Liver (tissue), 9 donors: Measurements from ENCODE around the gene ZDHHC21. TPM values are rescaled to one million over a fixed set of nuclear protein-coding genes. Genes with fewer than 3 reads are reported as not detected.

Source experiments
- DNase-seq: peaks from one replicate; pipeline ENCODE4 v3.0.0-alpha.2; 2017; ENCODE audit warnings: low spot score
- H3K27ac ChIP-seq, 2 donors: one replicate each; pipeline ENCODE4 v1.7.0; 2013; ENCODE audit warnings: inconsistent platforms in 2 of 2, low read length in 2 of 2, control low read depth in 1 of 2, low read depth in 1 of 2, mild to moderate bottlenecking in 1 of 2
- H3K27me3 ChIP-seq, 4 donors: one replicate each; pipeline versions ENCODE4 v1.6.1 to v1.7.0; 2013; ENCODE audit warnings: low read length in 3 of 4, inconsistent platforms in 1 of 4, mild to moderate bottlenecking in 1 of 4, moderate library complexity in 1 of 4; ENCODE audit not compliant: control insufficient read depth in 4 of 4, insufficient read depth in 4 of 4
- H3K36me3 ChIP-seq, 4 donors: one replicate each; pipeline versions ENCODE4 v1.6.1 to v1.7.0; 2013; ENCODE audit warnings: low read length in 3 of 4, mild to moderate bottlenecking in 3 of 4, low read depth in 1 of 4, moderate library complexity in 1 of 4; ENCODE audit not compliant: control insufficient read depth in 4 of 4, insufficient read depth in 3 of 4
- H3K4me1 ChIP-seq, 4 donors: one replicate each; pipeline versions ENCODE4 v1.6.1 to v1.7.0; 2013; ENCODE audit warnings: low read length in 3 of 4, mild to moderate bottlenecking in 3 of 4, moderate library complexity in 1 of 4; ENCODE audit not compliant: control insufficient read depth in 4 of 4, insufficient read depth in 4 of 4
- H3K4me3 ChIP-seq, 3 donors: one replicate each; pipeline versions ENCODE4 v1.6.1 to v1.7.0; 2013; ENCODE audit warnings: low read length in 3 of 3, control low read depth in 1 of 3, low read depth in 1 of 3, mild to moderate bottlenecking in 1 of 3
- H3K9ac ChIP-seq, 2 donors: one replicate each; pipeline ENCODE4 v1.7.0; 2013; ENCODE audit warnings: low read length in 2 of 2, mild to moderate bottlenecking in 2 of 2, moderate library complexity in 2 of 2, control low read depth in 1 of 2, low read depth in 1 of 2
- H3K9me3 ChIP-seq, 4 donors: one replicate each; pipeline versions ENCODE4 v1.6.1 to v1.7.0; 2013; ENCODE audit warnings: low read length in 3 of 4; ENCODE audit not compliant: control insufficient read depth in 4 of 4
- ATF3 ChIP-seq: IDR thresholded peaks from 2 replicates; pipeline ENCODE4 v1.6.1; 2016; ENCODE audit warnings: antibody characterized with exemption
- EGR1 ChIP-seq, 2 donors: IDR thresholded peaks; 2 replicates each; pipeline ENCODE4 v1.6.1; 2016 to 2018; ENCODE audit warnings: antibody characterized with exemption in 2 of 2, low read depth in 2 of 2
- HNF4A ChIP-seq, 2 donors: conservative IDR thresholded peaks; 2 replicates each; pipeline ENCODE4 v1.6.1; 2016; ENCODE audit warnings: antibody characterized with exemption in 2 of 2, mild to moderate bottlenecking in 2 of 2
- JUND ChIP-seq, 2 donors: IDR thresholded peaks; 2 replicates each; pipeline ENCODE4 v1.6.1; 2016; ENCODE audit warnings: antibody characterized with exemption in 2 of 2
- MAX ChIP-seq: IDR thresholded peaks from 2 replicates; pipeline ENCODE4 v1.6.1; 2016; ENCODE audit warnings: antibody characterized with exemption
- NR2F2 ChIP-seq: IDR thresholded peaks from 2 replicates; pipeline ENCODE4 v1.6.1; 2016; ENCODE audit warnings: antibody characterized with exemption
- RAD21 ChIP-seq, 2 donors: IDR thresholded peaks; 2 replicates each; pipeline ENCODE4 v1.6.1; 2016; ENCODE audit warnings: antibody characterized with exemption in 2 of 2, mild to moderate bottlenecking in 2 of 2
- REST ChIP-seq: IDR thresholded peaks from 2 replicates; pipeline ENCODE4 v1.6.1; 2016; ENCODE audit warnings: antibody characterized with exemption, mild to moderate bottlenecking
- RXRA ChIP-seq, 2 donors: IDR thresholded peaks; 2 replicates each; pipeline ENCODE4 v1.6.1; 2017 to 2018; ENCODE audit warnings: antibody characterized with exemption in 2 of 2, mild to moderate bottlenecking in 1 of 2
- SP1 ChIP-seq: IDR thresholded peaks from 2 replicates; pipeline ENCODE4 v1.6.1; 2018; ENCODE audit warnings: antibody characterized with exemption, mild to moderate bottlenecking
- TAF1 ChIP-seq: conservative IDR thresholded peaks from 2 replicates; pipeline ENCODE4 v1.6.1; 2016; ENCODE audit warnings: antibody characterized with exemption, mild to moderate bottlenecking
- YY1 ChIP-seq: IDR thresholded peaks from 2 replicates; pipeline ENCODE4 v1.6.1; 2016; ENCODE audit warnings: antibody characterized with exemption, mild to moderate bottlenecking
- ZBTB33 ChIP-seq: IDR thresholded peaks from 2 replicates; pipeline ENCODE4 v1.6.1; 2016; ENCODE audit warnings: antibody characterized with exemption
- WGBS: extraction: QIAGEN DNeasy Blood & Tissue Kit; methylation state at CpG from one replicate; pipeline ENCODE4 v1.1.7; 2013; 5-methylcytosine and 5-hydroxymethylcytosine counted together
- polyA plus RNA-seq, 2 donors: library from polyadenylated mRNA; stranded (reverse) in 1 of 2; unstranded in 1 of 2; fragments of 200-250 nt in 1 of 2; fragments of >200 nt in 1 of 2; fragmentation: Nextera tagmentation in 1 of 2; extraction: Ambion mirVana in 1 of 2; gene quantifications; one replicate each; pipeline versions ENCODE4 v1.2.1 to v1.2.3, GENCODE V29; 2013 to 2015
- total RNA-seq, 2 donors: library from RNA; depleted of rRNA; stranded (reverse); fragments of >200 nt; gene quantifications; one replicate each; pipeline ENCODE4 v1.2.3, GENCODE V29; 2014
- donor health status: healthy.
- donor health status: healthy.
- donor health status: healthy.
- donor health status: healthy.
- donor health status: healthy.

ZDHHC21 gene
- total and polyA plus RNA-seq, 4 donors: 1.3 to 6.0 (median 2.7) TPM

GRCh38 chr9:14578030-14578429, 115.2 kb downstream of the ZDHHC21 start:
- Histone ChIP-seq H3K4me1 (no peaks in the 10 kb centered on the region), H3K9me3 (peaks cover 0 to 9% (median 2%) of the 10 kb centered on the region in 4 donors), H3K27ac (no peak overlapping the region), H3K27me3 (no peaks in the 10 kb centered on the region), H3K9ac (no peak overlapping the region), H3K36me3 (no peaks in the 10 kb centered on the region), H3K4me3 (no peak overlapping the region)
- no peak for DNase-seq
- no peak for TF ChIP-seq NR2F2
- TF ChIP-seq HNF4A (conservative IDR thresholded peaks at IDR 0.05): no peak
- TF ChIP-seq RXRA (IDR thresholded peaks at IDR 0.05): no peak
- no peak for TF ChIP-seq EGR1 (IDR thresholded peaks at IDR 0.05; ENCODE audit: low read depth in 2 of 2)
- TF ChIP-seq ATF3: no peak
- no peak for TF ChIP-seq SP1

GRCh38 chr9:14574173-14574572, 119.1 kb downstream of the ZDHHC21 start:
- no peaks in the 10 kb centered on the region for H3K4me1 ChIP-seq
- H3K27ac ChIP-seq: no peak overlapping the region
- WGBS: 64% methylated on average over 1 of the region's 1 CpG
- no peak overlapping the region for H3K9ac ChIP-seq
- no peaks in the 10 kb centered on the region for H3K36me3 ChIP-seq
- TF ChIP-seq ZBTB33: no peak
- peaks cover 0 to 3% (median under 1%) of the 10 kb centered on the region in 4 donors for H3K9me3 ChIP-seq
- DNase-seq: no peak
- no peak overlapping the region for H3K4me3 ChIP-seq
- H3K27me3 ChIP-seq: no peaks in the 10 kb centered on the region

GRCh38 chr9:14573319-14573718, 119.9 kb downstream of the ZDHHC21 start:
- no peak overlapping the region for H3K9ac ChIP-seq
- H3K4me3 ChIP-seq: no peak overlapping the region
- TF ChIP-seq TAF1: no peak
- no peak for TF ChIP-seq RAD21 (IDR thresholded peaks at IDR 0.05)
- no peak for TF ChIP-seq YY1
- TF ChIP-seq HNF4A (conservative IDR thresholded peaks at IDR 0.05): no peak

GRCh38 chr9:14565352-14566016, 127.7 kb downstream of the ZDHHC21 start:
- no peak overlapping the region for H3K27ac ChIP-seq
- H3K4me3 ChIP-seq: no peak overlapping the region
- H3K27me3 ChIP-seq: no peaks in the 10 kb centered on the region
- no peak for DNase-seq
- H3K36me3 ChIP-seq: no peaks in the 10 kb centered on the region
- no peaks in the 10 kb centered on the region for H3K4me1 ChIP-seq
- no peak overlapping the region for H3K9ac ChIP-seq
- 68% methylated on average over 4 of the region's 4 CpGs for WGBS
- no peaks in the 10 kb centered on the region for H3K9me3 ChIP-seq
- TF ChIP-seq YY1 (no peak), MAX (no peak), ZBTB33 (no peak), JUND (IDR thresholded peaks at IDR 0.05) (no peak), REST (no peak), SP1 (no peak)

More at GRCh38 chr9:14573319-14573718, 119.9 kb downstream of the ZDHHC21 start:
- no peak for DNase-seq
- Histone ChIP-seq H3K9me3 (peaks cover 0 to 1% (median 0%) of the 10 kb centered on the region in 4 donors), H3K27ac (no peak overlapping the region), H3K27me3 (no peaks in the 10 kb centered on the region), H3K4me1 (no peaks in the 10 kb centered on the region), H3K36me3 (no peaks in the 10 kb centered on the region)
- WGBS: 81% methylated on average over 4 of the region's 4 CpGs
